IPS DF 19.7 (cell line): ENCODE measurements around the gene PPP1CB.
"Not testable (repeated sequence)": the region's sequence is repeated elsewhere in the genome, so short reads cannot be mapped to it uniquely, and the experiment has no call there.

Source experiments
- DNase-seq: peaks from one replicate; pipeline ENCODE4 v3.0.0-alpha.2; 2013; ENCODE audit warnings: low read depth, low spot score

The PPP1CB gene

DNA sequence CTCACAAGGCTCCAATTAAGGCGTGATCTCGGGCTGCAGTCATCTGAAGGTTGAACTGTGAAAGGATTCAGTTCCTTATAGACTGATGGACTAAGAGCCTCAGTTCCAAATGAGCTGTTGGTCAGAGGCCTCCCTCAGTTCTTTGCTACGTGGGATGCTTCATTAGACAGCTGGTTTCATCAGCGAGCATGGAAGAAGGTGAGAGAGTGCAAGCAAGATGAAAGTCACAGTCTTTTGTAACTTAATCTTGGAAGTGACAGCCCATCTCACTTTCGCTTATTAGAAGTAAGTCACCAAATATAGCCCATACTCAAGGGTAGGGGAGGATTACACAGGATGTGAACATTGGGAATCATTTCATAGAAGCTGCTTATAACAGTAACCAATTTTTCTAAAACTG, 26.8 kb downstream of the PPP1CB start:
- no peak for DNase-seq

DNA sequence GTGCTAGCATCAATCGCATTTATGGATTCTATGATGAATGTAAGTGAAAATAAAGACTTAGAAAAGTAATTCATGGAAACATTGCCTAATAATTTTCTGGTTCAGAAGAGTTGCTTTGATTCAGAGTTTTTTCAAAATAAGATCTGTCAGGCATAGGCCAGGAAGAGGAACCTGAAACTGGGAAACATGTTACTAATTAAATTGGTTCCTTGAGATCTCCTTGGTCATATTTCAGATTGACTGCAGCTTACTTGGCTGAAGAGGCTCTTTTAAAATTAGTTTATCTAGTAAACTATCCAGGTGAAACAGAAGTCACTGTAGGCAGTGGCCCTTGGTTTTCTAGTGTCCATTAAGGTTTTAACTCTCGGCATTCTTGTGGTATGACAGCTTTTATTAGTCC, 27.4 kb downstream of the PPP1CB start:
- no peak for DNase-seq

DNA sequence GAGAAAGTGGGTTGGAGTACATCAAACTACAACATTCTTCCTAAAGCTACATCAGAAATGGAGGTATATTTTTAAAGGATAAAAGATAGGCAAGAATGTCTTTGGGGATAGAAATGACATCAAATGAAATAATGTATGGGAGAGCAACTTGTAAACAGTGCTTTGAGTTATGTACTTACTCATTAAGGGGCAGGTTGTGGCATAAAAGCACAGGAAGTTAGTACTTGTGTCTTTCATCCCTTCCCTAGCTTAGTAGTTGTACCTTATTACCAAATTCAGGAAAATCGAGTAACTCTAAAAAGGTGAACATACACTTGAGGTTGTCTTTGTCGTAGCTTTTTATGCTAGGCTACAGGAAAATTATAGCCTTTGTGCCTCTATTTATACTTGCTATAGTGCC, 28.9 kb downstream of the PPP1CB start:
- DNase-seq = no peak

DNA sequence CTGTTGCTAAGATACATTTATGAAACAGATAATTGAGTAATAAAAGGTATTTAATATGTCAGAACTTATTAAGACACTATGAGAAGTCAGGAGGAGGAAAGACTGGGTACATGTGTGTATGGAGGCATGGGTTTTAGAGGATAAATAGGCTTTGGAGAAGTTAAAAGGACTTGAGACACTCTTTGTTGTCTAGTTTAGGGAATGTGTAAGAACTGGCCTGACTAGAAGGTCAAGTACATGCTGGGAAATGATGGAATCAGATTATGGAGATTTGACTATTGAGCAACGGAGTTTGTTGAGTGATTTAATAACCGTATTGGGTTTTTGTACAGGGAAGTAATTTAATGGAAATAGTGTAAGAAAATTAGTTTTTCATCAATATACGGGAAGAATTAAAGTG, 30.8 kb downstream of the PPP1CB start:
- no peak for DNase-seq

DNA sequence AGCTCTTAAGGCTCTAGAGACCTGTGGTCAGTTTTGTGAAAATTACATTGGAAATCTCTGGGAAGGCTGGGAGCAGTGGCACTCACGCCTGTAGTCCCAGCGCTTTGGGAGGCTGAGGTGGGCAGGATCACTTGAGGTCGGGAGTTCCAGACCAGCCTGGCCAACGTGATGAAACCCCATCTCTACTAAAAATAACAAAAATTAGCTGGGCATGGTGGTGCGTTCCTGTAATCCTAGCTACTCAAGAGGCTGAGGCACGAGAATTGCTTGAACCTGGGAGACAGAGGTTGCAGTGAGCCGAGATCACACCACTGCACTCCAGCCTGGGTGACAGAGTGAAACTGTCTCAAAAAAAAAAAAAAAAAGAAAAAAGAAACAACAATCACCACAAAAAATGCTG, 32.9 kb downstream of the PPP1CB start:
- not testable (repeated sequence) for DNase-seq

DNA sequence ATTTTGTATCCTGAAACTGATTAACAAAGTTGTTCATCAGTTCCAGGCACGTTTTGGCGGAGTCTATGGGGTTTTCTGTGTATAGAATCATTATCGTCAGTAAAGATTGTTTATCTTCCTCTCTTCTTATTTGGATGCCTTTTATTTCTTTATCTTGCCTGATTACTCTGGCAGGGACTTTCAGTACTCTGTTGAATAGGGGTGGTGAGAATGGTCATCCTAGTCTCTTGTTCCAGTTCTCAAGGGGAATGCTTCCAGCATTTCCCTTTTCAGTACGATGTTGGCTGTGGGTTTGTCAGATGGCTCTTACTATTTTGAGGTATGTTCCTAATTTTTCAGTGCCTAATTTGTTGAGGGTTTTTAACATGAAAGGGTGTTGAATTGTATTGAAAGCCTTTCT, 45.0 kb downstream of the PPP1CB start:
- DNase-seq = no peak

DNA sequence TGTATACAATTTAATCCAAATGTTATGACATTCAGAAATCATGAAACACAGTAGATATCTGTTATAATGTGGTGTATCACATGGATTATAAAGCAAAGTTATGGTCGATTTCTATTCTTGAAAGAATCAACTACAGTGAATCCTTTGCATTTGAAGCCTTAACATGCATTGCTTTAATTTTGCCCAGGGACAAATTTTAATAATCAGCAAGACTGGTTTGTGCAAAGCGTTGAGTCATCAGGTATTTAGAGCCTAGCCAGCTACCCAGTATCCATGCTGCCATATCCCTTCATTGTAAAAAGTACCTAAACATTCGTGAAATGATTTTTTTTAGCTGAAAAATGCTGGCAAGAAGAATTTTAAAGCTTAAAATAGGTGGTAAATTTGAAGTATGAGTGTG, 50.1 kb downstream of the PPP1CB start:
- DNase-seq = no peak

DNA sequence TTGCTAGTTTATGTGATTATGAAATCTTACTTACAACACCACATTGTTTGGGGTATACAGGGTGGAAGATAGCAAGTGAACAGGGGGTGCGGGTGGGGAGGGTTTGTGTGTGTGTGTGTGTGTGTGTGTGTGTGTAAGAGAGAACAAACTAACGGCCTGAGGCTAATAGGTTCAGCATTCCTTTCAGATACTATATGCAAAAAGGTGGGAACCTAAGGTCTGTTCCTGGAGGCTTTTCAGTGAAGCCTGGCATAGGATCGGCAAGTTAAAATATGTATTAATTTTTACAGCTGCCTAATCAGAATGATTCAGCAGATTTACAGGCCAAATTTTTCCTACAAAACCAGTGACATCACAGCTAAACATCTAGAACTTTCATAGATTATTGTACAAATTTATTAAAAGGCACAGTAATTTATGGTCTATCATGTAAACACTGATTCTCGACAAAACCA, 51.4 kb downstream of the PPP1CB start:
- DNase-seq = no peak

DNA sequence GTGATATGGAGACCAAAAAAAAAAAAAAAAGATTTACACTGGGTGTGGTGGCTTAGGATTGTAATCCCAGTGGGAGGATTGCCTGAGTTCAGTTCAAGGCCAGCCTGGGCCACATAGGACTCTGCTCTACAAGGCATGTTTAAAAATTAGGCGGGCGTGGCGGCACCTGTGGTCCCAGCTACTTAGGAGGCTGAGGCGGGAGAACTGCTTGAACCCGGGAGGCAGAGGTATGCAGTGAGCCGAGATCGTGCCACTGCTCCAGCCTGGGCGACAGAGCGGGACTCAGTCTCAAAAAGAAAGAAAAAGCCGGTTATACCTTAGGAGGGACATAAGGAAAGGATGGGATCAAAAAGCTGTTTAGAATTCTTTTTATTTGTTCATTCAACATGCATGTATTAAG, 58.3 kb downstream of the PPP1CB start:
- no peak for DNase-seq

DNA sequence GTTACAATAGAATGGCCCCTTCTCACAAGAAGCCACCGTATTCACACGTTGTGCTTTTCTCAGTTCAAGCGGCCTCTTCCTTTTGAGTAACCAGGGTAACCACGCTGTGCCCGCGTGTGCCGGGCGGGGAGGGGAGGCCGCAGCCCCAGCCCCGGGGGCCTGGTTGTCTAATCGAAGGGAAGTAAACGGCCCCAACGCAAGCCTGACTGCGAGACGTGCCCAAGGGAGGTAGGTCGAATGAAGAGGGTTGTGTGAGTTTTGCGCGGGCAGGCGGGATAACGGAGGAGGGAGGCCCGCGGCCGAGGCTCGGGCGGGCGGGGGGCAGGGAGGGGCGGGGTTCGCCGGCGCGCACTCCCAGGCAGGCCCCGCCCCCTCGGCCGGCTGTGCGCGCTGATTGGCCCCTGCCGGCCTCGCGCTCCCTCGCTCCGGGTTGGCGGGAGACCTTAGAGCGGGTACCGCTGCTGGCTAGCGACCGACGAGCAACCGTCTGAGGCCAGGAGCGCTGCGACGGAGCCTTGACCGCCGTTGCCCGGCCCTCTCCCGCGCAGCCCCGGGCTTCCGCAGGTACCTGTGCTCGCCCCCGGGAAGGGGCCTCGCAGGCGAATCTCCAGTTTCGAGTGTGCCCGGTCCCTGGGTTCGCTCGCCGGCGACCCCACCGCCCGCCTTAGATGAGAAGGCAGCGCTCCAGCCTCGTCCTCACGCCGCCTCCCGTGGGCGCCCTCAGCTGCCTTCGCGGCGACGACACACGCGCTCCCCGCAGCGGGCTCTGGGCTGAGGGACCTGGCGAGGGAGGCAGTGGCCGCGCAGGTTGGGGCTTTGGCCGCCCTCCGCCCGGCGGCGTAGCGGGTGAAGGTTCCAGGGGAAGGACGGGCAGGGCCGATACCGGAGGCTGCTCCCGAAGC, 59.0 kb downstream of the PPP1CB start, which contains the start of gene SPDYA:
SPDYA (plus strand) TSS at position 451 of the 902 bp plus-strand sequence. CDS start 5,181 bp downstream, outside the sequence.
- no peak for DNase-seq

DNA sequence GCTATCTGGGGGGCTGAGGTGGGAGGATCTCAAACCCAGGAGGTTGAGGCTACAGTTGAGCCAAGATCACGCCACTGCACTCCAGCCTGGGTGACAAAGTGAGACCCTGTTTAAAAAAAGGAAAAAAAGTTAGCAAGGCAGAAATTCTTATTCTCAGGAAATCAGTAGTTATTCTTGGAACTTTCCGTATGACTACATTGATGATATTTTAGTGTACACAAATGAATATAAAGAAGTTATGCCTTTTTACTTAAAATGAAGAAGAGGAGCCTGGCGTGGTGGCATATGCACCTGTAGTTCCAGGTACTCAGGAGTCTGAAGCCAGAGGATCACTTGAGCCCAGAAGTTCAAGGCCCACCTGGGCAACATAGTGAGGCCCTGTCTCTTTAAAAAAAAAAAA, 66.4 kb downstream of the PPP1CB start:
- DNase-seq = no peak

DNA sequence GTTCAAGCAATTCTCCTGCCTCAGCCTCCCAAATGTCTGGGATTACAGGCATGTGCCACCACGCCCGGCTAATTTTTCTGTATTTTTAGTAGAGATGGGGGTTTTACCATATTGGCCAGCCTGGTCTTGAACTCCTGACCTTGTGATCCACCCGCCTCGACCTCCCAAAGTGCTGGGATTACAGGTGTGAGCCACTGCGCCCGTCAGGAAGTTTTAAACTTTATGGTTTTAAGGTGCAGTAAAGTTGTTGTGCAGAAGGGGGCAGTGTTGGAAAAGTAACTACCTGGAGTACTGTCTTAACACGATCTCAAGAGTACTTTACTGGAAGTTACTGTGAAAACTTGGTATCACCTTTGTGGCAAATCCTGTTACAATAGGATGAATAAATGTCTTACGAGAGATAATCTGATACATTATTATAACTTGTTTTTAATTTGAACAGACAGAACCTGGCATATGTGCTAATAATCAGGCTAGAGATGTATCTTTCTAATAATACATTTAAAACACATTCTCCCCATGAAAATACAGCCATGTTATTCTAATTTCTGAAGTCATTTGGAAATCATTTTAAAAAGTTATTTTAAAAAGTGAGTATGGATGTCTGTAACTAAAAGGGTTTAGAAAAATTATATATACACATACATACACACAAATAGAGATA, 69.8 kb downstream of the PPP1CB start:
- DNase-seq = no peak

DNA sequence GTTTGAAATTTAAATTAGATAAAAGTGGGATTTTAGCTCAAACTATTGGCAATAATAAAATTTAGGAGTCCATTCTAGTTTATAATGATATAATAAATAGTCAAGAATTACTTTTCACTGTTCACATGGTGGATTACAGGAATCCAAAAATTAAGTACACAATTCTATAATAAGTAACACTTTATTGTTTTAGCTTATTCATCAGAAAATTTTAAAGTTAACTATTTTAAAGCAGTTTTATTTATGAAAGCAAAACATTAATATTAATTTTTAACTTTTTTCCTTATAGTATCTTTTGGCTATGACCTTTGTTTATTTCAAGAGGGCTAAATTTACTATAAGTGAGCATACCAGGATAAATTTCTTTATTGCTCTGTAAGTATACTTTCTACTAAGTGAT, 70.4 kb downstream of the PPP1CB start:
- no peak for DNase-seq

DNA sequence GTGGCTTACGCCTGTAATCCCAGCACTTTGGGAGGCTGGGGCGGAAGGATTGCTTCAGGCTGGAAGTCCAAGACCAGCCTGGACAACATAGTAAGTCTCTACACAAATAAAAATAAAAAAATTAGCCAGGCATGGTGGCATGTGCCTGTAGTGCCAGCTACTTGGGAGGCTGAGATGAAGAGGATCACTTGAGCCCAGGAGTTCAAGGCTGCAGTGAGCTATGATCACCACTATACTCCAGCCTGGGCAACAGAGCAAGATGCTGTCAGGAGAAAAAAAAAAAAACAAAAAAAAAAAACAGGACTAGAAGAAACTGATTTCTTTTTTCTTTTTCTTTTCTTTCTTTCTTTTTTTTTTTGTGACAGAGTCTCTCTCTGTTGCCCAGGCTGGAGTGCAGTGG, 72.6 kb downstream of the PPP1CB start:
- DNase-seq = no peak

DNA sequence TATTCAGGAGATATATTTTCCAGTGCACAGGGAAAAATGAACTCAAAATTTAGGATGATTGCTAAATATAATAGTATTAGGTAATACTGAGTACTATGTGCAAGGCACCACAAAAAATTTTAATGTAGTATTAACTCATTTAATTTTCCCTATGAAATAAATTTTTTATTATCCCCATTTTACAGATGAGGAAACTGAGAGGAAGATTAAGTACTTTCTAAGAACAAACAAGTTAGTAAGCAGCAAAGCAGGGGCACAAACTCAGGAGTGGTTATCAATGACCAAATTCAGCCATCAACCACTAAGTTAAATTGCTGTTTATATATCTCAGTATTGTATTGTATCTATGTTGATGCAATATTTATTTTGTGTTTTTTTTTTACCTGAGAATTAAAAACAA, 73.2 kb downstream of the PPP1CB start:
- no peak for DNase-seq

DNA sequence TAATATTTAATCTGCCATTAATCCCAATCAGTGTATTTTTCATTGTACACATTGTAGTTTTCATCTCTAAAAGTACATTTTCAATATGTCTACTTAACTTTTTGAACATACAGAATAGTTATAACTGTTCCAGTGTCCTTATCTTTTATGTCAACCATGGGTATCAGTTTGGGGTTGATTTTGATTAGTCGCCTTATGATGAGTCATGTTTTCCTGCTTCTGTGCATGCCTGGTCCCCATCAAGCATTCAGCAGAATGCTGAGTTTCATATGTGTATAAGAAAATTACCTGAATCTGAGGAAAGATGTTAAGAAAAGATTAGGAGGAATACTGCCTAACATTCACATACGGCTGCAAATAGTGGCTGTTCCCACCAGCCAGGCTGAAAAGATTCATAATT, 76.8 kb downstream of the PPP1CB start:
- DNase-seq = no peak

DNA sequence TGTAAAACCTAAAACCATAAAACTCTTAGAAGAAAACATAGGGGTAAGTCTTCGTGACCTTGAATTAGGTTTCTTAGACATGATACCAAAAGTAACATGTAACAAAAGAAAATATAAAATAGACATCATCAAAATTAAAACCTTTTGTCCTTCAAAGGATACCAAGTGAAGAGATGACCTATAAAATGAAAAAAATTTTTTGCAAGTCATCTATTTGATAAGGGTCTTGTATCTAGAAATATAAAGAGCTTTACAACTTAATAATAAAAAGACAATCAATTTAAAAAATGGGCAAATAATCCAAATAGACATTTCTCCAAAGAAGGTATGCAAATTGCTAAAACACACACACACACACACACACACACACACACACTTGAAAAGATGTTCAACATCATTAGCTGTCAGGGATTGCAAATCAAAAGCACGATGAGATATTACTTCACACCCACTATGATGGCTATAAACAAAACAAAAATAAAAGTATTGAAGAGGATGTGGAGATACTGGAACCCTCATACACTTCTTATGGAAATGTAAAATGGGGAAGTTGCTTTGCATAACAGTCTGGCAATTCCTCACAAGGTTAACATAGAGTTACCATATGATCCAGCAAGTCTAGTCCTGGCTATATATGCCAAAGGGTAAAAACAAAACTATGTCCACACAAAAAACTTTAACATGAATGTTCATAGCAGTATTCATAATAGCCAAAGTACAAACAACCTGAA, 82.3 kb downstream of the PPP1CB start:
- DNase-seq = no peak

DNA sequence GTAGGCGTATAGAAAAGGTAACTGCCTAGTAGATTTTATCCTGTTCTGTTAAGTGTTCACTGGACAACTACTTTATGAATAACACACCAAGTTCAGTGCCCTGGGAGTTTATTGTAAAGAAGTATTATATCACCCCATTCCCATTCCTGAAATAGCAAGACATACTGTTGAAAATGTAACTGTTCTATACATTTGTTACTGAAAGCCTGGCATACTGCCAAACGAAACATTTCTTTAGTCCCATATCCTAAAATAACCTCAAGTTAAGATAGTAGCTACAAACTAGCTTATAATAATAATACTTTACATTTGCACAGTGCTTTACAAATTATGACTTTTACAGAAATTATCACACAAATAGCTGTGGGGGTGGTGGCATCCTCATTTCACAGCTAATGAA, 84.2 kb downstream of the PPP1CB start:
- DNase-seq = no peak

DNA sequence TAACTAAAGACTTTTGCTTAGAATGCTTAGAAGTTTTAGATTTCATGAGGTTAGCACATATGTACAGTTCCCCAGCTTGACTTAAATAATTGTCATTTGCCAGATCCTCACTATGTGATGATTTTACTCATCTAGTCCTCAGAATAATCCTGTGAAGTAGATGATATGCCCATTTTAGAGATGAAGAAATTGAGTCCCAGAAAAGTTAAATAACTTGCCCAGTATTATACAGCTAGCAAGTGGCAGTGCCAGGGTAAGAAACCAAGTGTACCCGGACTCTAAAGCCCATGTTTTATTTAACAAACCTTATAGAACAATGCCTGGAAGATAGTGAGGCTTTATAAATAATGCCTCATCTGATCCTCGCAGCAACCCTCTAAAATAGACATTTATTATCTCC, 87.3 kb downstream of the PPP1CB start:
- no peak for DNase-seq

DNA sequence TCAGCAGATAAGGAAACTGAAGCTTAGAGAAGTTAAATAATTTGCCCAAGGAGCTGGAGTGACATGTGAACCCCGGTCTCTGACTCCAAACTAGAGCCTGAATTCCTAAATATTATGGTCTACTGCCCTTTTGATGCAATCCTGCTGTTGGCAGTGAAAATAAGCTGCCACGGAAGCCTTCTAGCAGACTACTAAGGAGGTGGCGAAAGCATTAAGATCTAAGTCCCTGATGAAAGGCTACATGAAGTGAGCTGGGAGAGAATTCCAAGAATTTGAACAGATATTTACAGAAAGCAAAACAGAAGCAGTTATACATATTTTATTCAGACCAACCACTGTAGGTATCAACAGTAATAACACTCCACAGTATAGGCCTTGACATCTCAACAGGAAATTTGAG, 90.4 kb downstream of the PPP1CB start:
- no peak for DNase-seq
